IgD-negative memory B cell (primary cell): ENCODE measurements around the gene ABCG4. TPM values are rescaled to one million over a fixed set of nuclear protein-coding genes. Genes with fewer than 3 reads are reported as not detected.
"Not testable (repeated sequence)": the region's sequence is repeated elsewhere in the genome, so short reads cannot be mapped to it uniquely, and the experiment has no call there.

Experiments
- H3K27ac Mint-ChIP-seq, 3 donors: one replicate each; pipeline ENCODE4 v1.8.0; 2020 to 2022; ENCODE audit warnings: mild to moderate bottlenecking in 3 of 3, mixed read lengths in 3 of 3, moderate library complexity in 1 of 3
- H3K27me3 Mint-ChIP-seq: one replicate; pipeline ENCODE4 v1.8.0; 2021; ENCODE audit warnings: mixed read lengths
- H3K36me3 Mint-ChIP-seq: one replicate; pipeline ENCODE4 v1.8.0; 2020; ENCODE audit warnings: mild to moderate bottlenecking, mixed read lengths
- H3K4me1 Mint-ChIP-seq, 3 donors: one replicate each; pipeline ENCODE4 v1.8.0; 2020 to 2022; ENCODE audit warnings: mixed read lengths in 3 of 3, mild to moderate bottlenecking in 1 of 3
- H3K4me3 Mint-ChIP-seq, 4 donors: one replicate each; pipeline ENCODE4 v1.8.0; 2020 to 2022; ENCODE audit warnings: mild to moderate bottlenecking in 4 of 4, mixed read lengths in 4 of 4, moderate library complexity in 3 of 4
- H3K9me3 Mint-ChIP-seq, 3 donors: one replicate each; pipeline ENCODE4 v1.8.0; 2020 to 2021; ENCODE audit warnings: mixed read lengths in 3 of 3, mild to moderate bottlenecking in 1 of 3
- polyA plus RNA-seq: library from polyadenylated mRNA; unstranded; fragments of 300-500 nt; fragmentation: Illumina TruSeq; gene quantifications from one replicate; pipeline ENCODE4 v1.2.3, GENCODE V29; 2021

The ABCG4 gene
- polyA plus RNA-seq, 1 donor from 2014 or later: not detected

- H3K4me1 Mint-ChIP-seq: peaks cover 15 to 22% (median 19%) of the 10 kb centered on the region in 3 donors
- H3K9me3 Mint-ChIP-seq: no peaks in the 10 kb centered on the region
- no peak overlapping the region for H3K27ac Mint-ChIP-seq
- H3K36me3 Mint-ChIP-seq: peaks cover 3% of the 10 kb centered on the region
- H3K27me3 Mint-ChIP-seq: no peaks in the 10 kb centered on the region
- H3K4me3 Mint-ChIP-seq: no peak overlapping the region
These were observed 23.0 kb upstream of the ABCG4 start for GRCh38 chr11:119125821-119126220.

GRCh38 chr11:119126675-119127268 lies 22.1 kb upstream of the ABCG4 start:
- Mint-ChIP-seq H3K36me3 (peaks cover 3% of the 10 kb centered on the region), H3K4me1 (peaks cover 7 to 20% (median 16%) of the 10 kb centered on the region in 3 donors)

GRCh38 chr11:119130662-119131061 lies 18.2 kb upstream of the ABCG4 start:
- no peaks in the 10 kb centered on the region for H3K9me3 Mint-ChIP-seq
- H3K36me3 Mint-ChIP-seq: peaks cover 6% of the 10 kb centered on the region
- no peaks in the 10 kb centered on the region for H3K27me3 Mint-ChIP-seq
- H3K4me3 Mint-ChIP-seq: no peak overlapping the region
- no peak overlapping the region for H3K27ac Mint-ChIP-seq
- H3K4me1 Mint-ChIP-seq: peaks cover 0 to 9% (median 4%) of the 10 kb centered on the region in 3 donors

More at GRCh38 chr11:119126675-119127268, 22.1 kb upstream of the ABCG4 start:
- H3K27me3 Mint-ChIP-seq: no peaks in the 10 kb centered on the region
- no peaks in the 10 kb centered on the region for H3K9me3 Mint-ChIP-seq
- peak overlapping the region in 1 of 3 donors; percentile 83 for H3K27ac Mint-ChIP-seq
- peak overlapping the region in 1 of 4 donors; percentile 22 for H3K4me3 Mint-ChIP-seq

GRCh38 chr11:119134389-119134978 lies 14.4 kb upstream of the ABCG4 start:
- Mint-ChIP-seq H3K27me3 (no peaks in the 10 kb centered on the region), H3K9me3 (no peaks in the 10 kb centered on the region), H3K36me3 (peaks cover 6% of the 10 kb centered on the region), H3K4me1 (peaks cover 0 to 3% (median 0%) of the 10 kb centered on the region in 3 donors), H3K4me3 (no peak overlapping the region), H3K27ac (no peak overlapping the region)

GRCh38 chr11:119139276-119139675 lies 9.6 kb upstream of the ABCG4 start:
- H3K36me3 Mint-ChIP-seq, H3K27me3 Mint-ChIP-seq, H3K4me3 Mint-ChIP-seq, H3K4me1 Mint-ChIP-seq, H3K27ac Mint-ChIP-seq, H3K9me3 Mint-ChIP-seq: not testable (repeated sequence)

- Mint-ChIP-seq H3K27ac (no peak overlapping the region), H3K9me3 (no peaks in the 10 kb centered on the region), H3K36me3 (peaks cover 1% of the 10 kb centered on the region), H3K4me1 (peaks cover 0 to 13% (median 7%) of the 10 kb centered on the region in 3 donors), H3K27me3 (peaks cover 27% of the 10 kb centered on the region), H3K4me3 (peak overlapping the region in 1 of 4 donors; percentile 34)
These were observed 3.9 kb upstream of the ABCG4 start for GRCh38 chr11:119144825-119145486.

GRCh38 chr11:119145551-119145950 lies 3.3 kb upstream of the ABCG4 start:
- Mint-ChIP-seq H3K9me3 (no peaks in the 10 kb centered on the region), H3K27ac (no peak overlapping the region), H3K4me3 (peak overlapping the region in 1 of 4 donors; percentile 8), H3K36me3 (peaks cover 1% of the 10 kb centered on the region), H3K27me3 (peaks cover 30% of the 10 kb centered on the region), H3K4me1 (peaks cover 0 to 13% (median 7%) of the 10 kb centered on the region in 3 donors)

- H3K27me3 Mint-ChIP-seq: peaks cover 39% of the 10 kb centered on the region
- peak overlapping the region in 3 of 4 donors; percentile 70 to 85 (median 77) for H3K4me3 Mint-ChIP-seq
- peaks cover 0 to 16% (median 7%) of the 10 kb centered on the region in 3 donors for H3K4me1 Mint-ChIP-seq
- peaks cover 1% of the 10 kb centered on the region for H3K36me3 Mint-ChIP-seq
- H3K27ac Mint-ChIP-seq: no peak overlapping the region
- H3K9me3 Mint-ChIP-seq: no peaks in the 10 kb centered on the region
These were observed 1.1 kb upstream of the ABCG4 start for GRCh38 chr11:119147604-119148333.

GRCh38 chr11:119148720-119149017 lies 183 bp upstream of the ABCG4 start:
- Mint-ChIP-seq H3K4me3 (peak overlapping the region in 3 of 4 donors; percentile 76 to 79 (median 77)), H3K27me3 (peaks cover 35% of the 10 kb centered on the region), H3K27ac (no peak overlapping the region), H3K4me1 (peaks cover 0 to 14% (median 7%) of the 10 kb centered on the region in 3 donors), H3K9me3 (no peaks in the 10 kb centered on the region), H3K36me3 (no peaks in the 10 kb centered on the region)

- peaks cover 42% of the 10 kb centered on the region for H3K27me3 Mint-ChIP-seq
- no peaks in the 10 kb centered on the region for H3K36me3 Mint-ChIP-seq
- peaks cover 0 to 2% (median 0%) of the 10 kb centered on the region in 3 donors for H3K9me3 Mint-ChIP-seq
- peaks cover 0 to 12% (median 5%) of the 10 kb centered on the region in 3 donors for H3K4me1 Mint-ChIP-seq
- H3K27ac Mint-ChIP-seq: no peak overlapping the region
- peak overlapping the region in 3 of 4 donors; percentile 38 to 86 (median 65) for H3K4me3 Mint-ChIP-seq
These were observed 979 bp downstream of the ABCG4 start for GRCh38 chr11:119149786-119150275.

- Mint-ChIP-seq H3K4me1 (peaks cover 0 to 10% (median 5%) of the 10 kb centered on the region in 3 donors), H3K27ac (no peak overlapping the region), H3K9me3 (peaks cover 0 to 2% (median 0%) of the 10 kb centered on the region in 3 donors), H3K4me3 (no peak overlapping the region), H3K27me3 (peaks cover 47% of the 10 kb centered on the region), H3K36me3 (no peaks in the 10 kb centered on the region)
These were observed 3.2 kb downstream of the ABCG4 start for GRCh38 chr11:119152043-119152442.

- H3K4me1 Mint-ChIP-seq: peaks cover 0 to 7% (median 5%) of the 10 kb centered on the region in 3 donors
- H3K9me3 Mint-ChIP-seq: peaks cover 0 to 2% (median 0%) of the 10 kb centered on the region in 3 donors
- no peak overlapping the region for H3K27ac Mint-ChIP-seq
- H3K36me3 Mint-ChIP-seq: no peaks in the 10 kb centered on the region
- H3K27me3 Mint-ChIP-seq: peaks cover 43% of the 10 kb centered on the region
- no peak overlapping the region for H3K4me3 Mint-ChIP-seq
These were observed 3.8 kb downstream of the ABCG4 start for GRCh38 chr11:119152604-119153003.

- H3K27ac Mint-ChIP-seq: no peak overlapping the region
- H3K27me3 Mint-ChIP-seq: peaks cover 40% of the 10 kb centered on the region
- H3K4me1 Mint-ChIP-seq: peaks cover 0 to 5% (median 1%) of the 10 kb centered on the region in 3 donors
- no peak overlapping the region for H3K4me3 Mint-ChIP-seq
- H3K9me3 Mint-ChIP-seq: peaks cover 0 to 2% (median 0%) of the 10 kb centered on the region in 3 donors
- H3K36me3 Mint-ChIP-seq: no peaks in the 10 kb centered on the region
These were observed 4.4 kb downstream of the ABCG4 start for GRCh38 chr11:119153049-119153818.

GRCh38 chr11:119154178-119154577 lies 5.3 kb downstream of the ABCG4 start:
- H3K27me3 Mint-ChIP-seq: peaks cover 37% of the 10 kb centered on the region
- no peaks in the 10 kb centered on the region for H3K36me3 Mint-ChIP-seq
- H3K27ac Mint-ChIP-seq: no peak overlapping the region
- peaks cover 0 to 3% (median 0%) of the 10 kb centered on the region in 3 donors for H3K4me1 Mint-ChIP-seq
- H3K4me3 Mint-ChIP-seq: no peak overlapping the region
- peaks cover 0 to 2% (median 0%) of the 10 kb centered on the region in 3 donors for H3K9me3 Mint-ChIP-seq
